Measurements from ENCODE around the gene ZBTB49.

DNA sequence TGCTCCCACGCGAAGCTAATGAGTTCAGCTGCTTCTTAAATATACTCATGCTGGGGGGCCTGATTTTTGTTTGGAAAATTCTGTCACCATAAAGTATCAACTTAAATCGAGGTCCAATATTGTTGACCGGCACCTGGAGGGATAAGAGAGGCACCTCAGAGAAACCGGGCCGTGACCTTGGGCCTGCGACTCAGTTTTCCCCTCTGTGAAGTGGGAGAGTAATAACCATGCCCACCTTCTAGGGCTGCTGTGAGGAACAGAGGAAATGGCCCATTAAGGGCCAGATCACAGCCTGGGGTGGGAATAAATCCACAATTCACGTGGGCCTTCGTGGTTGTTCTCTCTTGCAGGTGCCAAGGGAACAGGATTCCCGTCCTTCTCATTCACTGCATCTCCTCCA lies 39.4 kb downstream of the ZBTB49 start:
- TF ChIP-seq, protein P1, sequence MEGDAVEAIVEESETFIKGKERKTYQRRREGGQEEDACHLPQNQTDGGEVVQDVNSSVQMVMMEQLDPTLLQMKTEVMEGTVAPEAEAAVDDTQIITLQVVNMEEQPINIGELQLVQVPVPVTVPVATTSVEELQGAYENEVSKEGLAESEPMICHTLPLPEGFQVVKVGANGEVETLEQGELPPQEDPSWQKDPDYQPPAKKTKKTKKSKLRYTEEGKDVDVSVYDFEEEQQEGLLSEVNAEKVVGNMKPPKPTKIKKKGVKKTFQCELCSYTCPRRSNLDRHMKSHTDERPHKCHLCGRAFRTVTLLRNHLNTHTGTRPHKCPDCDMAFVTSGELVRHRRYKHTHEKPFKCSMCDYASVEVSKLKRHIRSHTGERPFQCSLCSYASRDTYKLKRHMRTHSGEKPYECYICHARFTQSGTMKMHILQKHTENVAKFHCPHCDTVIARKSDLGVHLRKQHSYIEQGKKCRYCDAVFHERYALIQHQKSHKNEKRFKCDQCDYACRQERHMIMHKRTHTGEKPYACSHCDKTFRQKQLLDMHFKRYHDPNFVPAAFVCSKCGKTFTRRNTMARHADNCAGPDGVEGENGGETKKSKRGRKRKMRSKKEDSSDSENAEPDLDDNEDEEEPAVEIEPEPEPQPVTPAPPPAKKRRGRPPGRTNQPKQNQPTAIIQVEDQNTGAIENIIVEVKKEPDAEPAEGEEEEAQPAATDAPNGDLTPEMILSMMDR (IDR thresholded peaks at IDR 0.05): no peak
- TF ChIP-seq POLR2A (IDR thresholded peaks at IDR 0.05) (no peak), EP300 (IDR thresholded peaks at IDR 0.05) (no peak), POLR2AphosphoS5 (IDR thresholded peaks at IDR 0.05) (no peak)

Data from gastroesophageal sphincter (tissue), 3 donors.